ENCODE measurements around the gene DAZAP1.

Gene DAZAP1

GRCh38 chr19:1445932-1446712, 38.7 kb downstream of the DAZAP1 start:
- Mint-ChIP-seq H3K4me1 (peaks cover 42% of the 10 kb centered on the region), H3K9me3 (no peaks in the 10 kb centered on the region), H3K27me3 (peaks cover 41% of the 10 kb centered on the region), H3K27ac (no peak overlapping the region), H3K36me3 (peaks cover 19% of the 10 kb centered on the region), H3K4me3 (no peak overlapping the region)
- no peak for ATAC-seq

GRCh38 chr19:1446713-1447481, 39.5 kb downstream of the DAZAP1 start:
- peaks cover 36% of the 10 kb centered on the region for H3K4me1 Mint-ChIP-seq
- H3K4me3 Mint-ChIP-seq = peak overlapping the region; percentile 38
- peaks cover 48% of the 10 kb centered on the region for H3K27me3 Mint-ChIP-seq
- ATAC-seq = no peak
- H3K36me3 Mint-ChIP-seq = peaks cover 11% of the 10 kb centered on the region
- no peak overlapping the region for H3K27ac Mint-ChIP-seq
- H3K9me3 Mint-ChIP-seq = no peaks in the 10 kb centered on the region

GRCh38 chr19:1447504-1447903, 40.1 kb downstream of the DAZAP1 start:
- Mint-ChIP-seq H3K4me3 (no peak overlapping the region), H3K27me3 (peaks cover 54% of the 10 kb centered on the region), H3K4me1 (peaks cover 31% of the 10 kb centered on the region), H3K9me3 (no peaks in the 10 kb centered on the region), H3K36me3 (peaks cover 5% of the 10 kb centered on the region), H3K27ac (no peak overlapping the region)
- no peak for ATAC-seq

- Mint-ChIP-seq H3K4me1 (peaks cover 31% of the 10 kb centered on the region), H3K36me3 (peaks cover under 1% of the 10 kb centered on the region), H3K27ac (no peak overlapping the region), H3K27me3 (peaks cover 59% of the 10 kb centered on the region), H3K4me3 (no peak overlapping the region), H3K9me3 (no peaks in the 10 kb centered on the region)
- ATAC-seq = no peak
Observed at GRCh38 chr19:1447944-1448343, 40.6 kb downstream of the DAZAP1 start.

GRCh38 chr19:1449467-1450442, 42.4 kb downstream of the DAZAP1 start, which contains the start of gene APC2:
TSS of gene APC2 (plus strand) at chr19:1450121. CDS start at chr19:1453002, 2,881 bp downstream.
- Mint-ChIP-seq H3K4me3 (no peak within 1 kb of the TSS), H3K9me3 (no peaks in the 10 kb centered on the region), H3K27me3 (peaks cover 77% of the 10 kb centered on the region), H3K4me1 (peaks cover 37% of the 10 kb centered on the region), H3K27ac (no peak within 1 kb of the TSS), H3K36me3 (no peaks in the 10 kb centered on the region)
- ATAC-seq = no peak

- Mint-ChIP-seq H3K36me3 (no peaks in the 10 kb centered on the region), H3K4me3 (no peak overlapping the region), H3K9me3 (no peaks in the 10 kb centered on the region), H3K4me1 (peaks cover 40% of the 10 kb centered on the region), H3K27ac (no peak overlapping the region), H3K27me3 (peaks cover 90% of the 10 kb centered on the region)
- no peak for ATAC-seq
Observed at GRCh38 chr19:1450735-1451731, 43.6 kb downstream of the DAZAP1 start.

- no peak for ATAC-seq
- H3K9me3 Mint-ChIP-seq = no peaks in the 10 kb centered on the region
- H3K27ac Mint-ChIP-seq = no peak overlapping the region
- H3K27me3 Mint-ChIP-seq = peaks cover 87% of the 10 kb centered on the region
- H3K4me1 Mint-ChIP-seq = peaks cover 40% of the 10 kb centered on the region
- no peaks in the 10 kb centered on the region for H3K36me3 Mint-ChIP-seq
- no peak overlapping the region for H3K4me3 Mint-ChIP-seq
Observed at GRCh38 chr19:1451916-1452801, 44.8 kb downstream of the DAZAP1 start.

GRCh38 chr19:1452802-1453524, 45.6 kb downstream of the DAZAP1 start:
- no peak overlapping the region for H3K4me3 Mint-ChIP-seq
- H3K4me1 Mint-ChIP-seq = peaks cover 35% of the 10 kb centered on the region
- H3K27me3 Mint-ChIP-seq = peaks cover 87% of the 10 kb centered on the region
- no peaks in the 10 kb centered on the region for H3K9me3 Mint-ChIP-seq
- ATAC-seq = no peak
- H3K36me3 Mint-ChIP-seq = no peaks in the 10 kb centered on the region
- no peak overlapping the region for H3K27ac Mint-ChIP-seq

- H3K4me3 Mint-ChIP-seq = peak overlapping the region; percentile 16
- peaks cover 83% of the 10 kb centered on the region for H3K27me3 Mint-ChIP-seq
- H3K4me1 Mint-ChIP-seq = peaks cover 35% of the 10 kb centered on the region
- H3K36me3 Mint-ChIP-seq = no peaks in the 10 kb centered on the region
- no peak overlapping the region for H3K27ac Mint-ChIP-seq
- H3K9me3 Mint-ChIP-seq = no peaks in the 10 kb centered on the region
- no peak for ATAC-seq
Observed at GRCh38 chr19:1453525-1454364, 46.4 kb downstream of the DAZAP1 start.

GRCh38 chr19:1455002-1455335, 47.6 kb downstream of the DAZAP1 start:
- Mint-ChIP-seq H3K27ac (no peak overlapping the region), H3K27me3 (peaks cover 81% of the 10 kb centered on the region), H3K36me3 (peaks cover 6% of the 10 kb centered on the region), H3K4me1 (peaks cover 32% of the 10 kb centered on the region), H3K4me3 (no peak overlapping the region), H3K9me3 (no peaks in the 10 kb centered on the region)
- peak; percentile 28 for ATAC-seq

- Mint-ChIP-seq H3K4me3 (no peak overlapping the region), H3K4me1 (peaks cover 32% of the 10 kb centered on the region), H3K27ac (no peak overlapping the region), H3K36me3 (peaks cover 6% of the 10 kb centered on the region), H3K27me3 (peaks cover 78% of the 10 kb centered on the region), H3K9me3 (no peaks in the 10 kb centered on the region)
- ATAC-seq = peak; percentile 55
Observed at GRCh38 chr19:1455336-1456120, 48.1 kb downstream of the DAZAP1 start.

All from stimulated activated memory B cell treated with anti-CD40 and anti-IgM and Interleukin-4, amounts not matched to agents 10 μg/mL and 1 μg/mL and 100 μg/mL, for 72 hours (primary cell).